Ishikawa (cell line): ENCODE data around the gene RNF152.

Source experiments
- EGR1 ChIP-seq: IDR thresholded peaks from 2 replicates; pipeline ENCODE4 v1.6.1; 2012
- EP300 ChIP-seq: IDR thresholded peaks from 2 replicates; pipeline ENCODE4 v1.6.1; 2012; ENCODE audit warnings: borderline replicate concordance
- TAF1 ChIP-seq: IDR thresholded peaks from 2 replicates; pipeline ENCODE4 v1.6.1; 2012; ENCODE audit warnings: low read depth, mild to moderate bottlenecking
- TCF12 ChIP-seq: IDR thresholded peaks from 2 replicates; pipeline ENCODE4 v1.6.1; 2012; ENCODE audit warnings: low read depth
- TEAD4 ChIP-seq: IDR thresholded peaks from 2 replicates; pipeline ENCODE4 v1.6.1; 2012
- YY1 ChIP-seq: IDR thresholded peaks from 2 replicates; pipeline ENCODE4 v1.6.1; 2012; ENCODE audit warnings: low read depth
- ZBTB7A ChIP-seq: IDR thresholded peaks from 2 replicates; pipeline ENCODE4 v1.6.1; 2012; ENCODE audit warnings: low read depth
- TF ChIP-seq, protein P1 (sequence below): IDR thresholded peaks from 2 replicates; pipeline ENCODE4 v1.6.1; 2012; ENCODE audit warnings: low read depth, mild to moderate bottlenecking

DNA sequence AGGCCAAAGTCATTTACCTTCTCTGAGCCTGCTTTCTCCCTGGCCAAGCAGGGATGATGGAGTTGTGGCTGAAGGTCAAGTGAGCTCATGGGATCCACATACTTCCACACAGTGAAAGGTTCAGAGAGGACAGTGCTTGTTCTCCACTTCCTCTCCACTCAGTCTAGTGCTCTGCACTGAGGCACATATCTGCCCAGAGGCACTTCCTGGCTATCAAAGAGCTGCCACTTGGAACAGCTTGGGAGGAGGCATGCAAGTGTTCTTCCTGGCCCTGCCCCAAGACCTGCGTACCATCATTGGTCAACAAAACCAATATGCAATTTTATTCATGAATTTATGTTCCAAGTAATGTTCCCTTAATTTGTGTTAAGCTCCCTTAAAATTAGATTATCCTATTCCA is 71.9 kb downstream of the RNF152 start:
- TF ChIP-seq, protein P1, sequence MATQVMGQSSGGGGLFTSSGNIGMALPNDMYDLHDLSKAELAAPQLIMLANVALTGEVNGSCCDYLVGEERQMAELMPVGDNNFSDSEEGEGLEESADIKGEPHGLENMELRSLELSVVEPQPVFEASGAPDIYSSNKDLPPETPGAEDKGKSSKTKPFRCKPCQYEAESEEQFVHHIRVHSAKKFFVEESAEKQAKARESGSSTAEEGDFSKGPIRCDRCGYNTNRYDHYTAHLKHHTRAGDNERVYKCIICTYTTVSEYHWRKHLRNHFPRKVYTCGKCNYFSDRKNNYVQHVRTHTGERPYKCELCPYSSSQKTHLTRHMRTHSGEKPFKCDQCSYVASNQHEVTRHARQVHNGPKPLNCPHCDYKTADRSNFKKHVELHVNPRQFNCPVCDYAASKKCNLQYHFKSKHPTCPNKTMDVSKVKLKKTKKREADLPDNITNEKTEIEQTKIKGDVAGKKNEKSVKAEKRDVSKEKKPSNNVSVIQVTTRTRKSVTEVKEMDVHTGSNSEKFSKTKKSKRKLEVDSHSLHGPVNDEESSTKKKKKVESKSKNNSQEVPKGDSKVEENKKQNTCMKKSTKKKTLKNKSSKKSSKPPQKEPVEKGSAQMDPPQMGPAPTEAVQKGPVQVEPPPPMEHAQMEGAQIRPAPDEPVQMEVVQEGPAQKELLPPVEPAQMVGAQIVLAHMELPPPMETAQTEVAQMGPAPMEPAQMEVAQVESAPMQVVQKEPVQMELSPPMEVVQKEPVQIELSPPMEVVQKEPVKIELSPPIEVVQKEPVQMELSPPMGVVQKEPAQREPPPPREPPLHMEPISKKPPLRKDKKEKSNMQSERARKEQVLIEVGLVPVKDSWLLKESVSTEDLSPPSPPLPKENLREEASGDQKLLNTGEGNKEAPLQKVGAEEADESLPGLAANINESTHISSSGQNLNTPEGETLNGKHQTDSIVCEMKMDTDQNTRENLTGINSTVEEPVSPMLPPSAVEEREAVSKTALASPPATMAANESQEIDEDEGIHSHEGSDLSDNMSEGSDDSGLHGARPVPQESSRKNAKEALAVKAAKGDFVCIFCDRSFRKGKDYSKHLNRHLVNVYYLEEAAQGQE = no peak
- TF ChIP-seq EP300 (no peak), TAF1 (no peak), EGR1 (no peak), TCF12 (no peak), ZBTB7A (no peak), TEAD4 (no peak), YY1 (no peak)
